Stimulated activated CD8-positive, alpha-beta memory T cell treated with anti-CD3 and anti-CD28 coated beads, Interleukin-12 subunit alpha, Interleukin-12 subunit beta, amount 100 ng/mL, for 24 hours (primary cell): ENCODE data around the gene SOX18.

Experiments
- DNase-seq: peaks from one replicate; pipeline ENCODE4 v3.0.0-alpha.2; 2020; ENCODE audit errors: extremely low read depth

SOX18 gene

DNA sequence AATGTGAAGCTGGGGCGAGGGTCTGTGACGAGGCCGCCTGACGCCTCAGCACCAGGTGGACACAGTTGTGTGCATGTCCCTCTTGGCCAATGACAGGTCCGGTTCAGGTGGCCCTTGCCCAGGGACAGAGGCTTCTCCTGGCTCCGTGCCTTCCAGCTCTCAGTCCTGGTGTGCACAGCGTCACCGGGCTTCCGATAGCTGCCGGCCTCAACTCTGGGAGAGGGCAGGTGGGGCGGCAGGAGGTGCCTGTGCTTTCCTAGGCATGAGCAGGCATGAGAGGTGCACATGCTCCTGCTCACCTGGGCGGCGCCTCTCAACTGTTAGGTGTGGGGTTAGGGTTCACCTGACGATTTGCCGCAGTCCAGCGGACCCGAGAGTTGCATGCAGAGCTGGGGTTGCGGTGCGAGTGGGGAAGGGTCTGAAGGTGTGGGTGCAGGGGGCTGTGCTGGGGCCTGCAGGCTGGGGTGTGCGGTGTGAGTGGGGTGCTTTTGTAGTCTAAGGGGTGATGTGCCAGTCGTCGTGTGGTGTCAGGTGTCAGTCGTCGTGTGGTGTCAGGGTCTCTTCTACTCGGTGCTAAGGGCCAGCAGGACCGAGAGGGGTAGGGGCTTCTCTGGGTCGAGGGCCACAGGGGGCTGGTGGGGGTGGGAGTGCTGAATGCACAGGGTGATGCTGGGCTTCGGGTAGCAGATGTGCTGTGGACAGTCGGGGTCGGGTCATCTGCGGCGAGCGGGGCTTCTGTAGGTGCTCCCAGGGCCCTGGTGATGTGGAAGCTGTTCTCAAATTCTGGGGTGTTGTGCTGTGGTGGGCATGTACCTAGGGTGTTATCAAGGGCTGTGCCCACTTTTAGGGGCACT, 3.8 kb upstream of the SOX18 start:
- DNase-seq, result no peak

DNA sequence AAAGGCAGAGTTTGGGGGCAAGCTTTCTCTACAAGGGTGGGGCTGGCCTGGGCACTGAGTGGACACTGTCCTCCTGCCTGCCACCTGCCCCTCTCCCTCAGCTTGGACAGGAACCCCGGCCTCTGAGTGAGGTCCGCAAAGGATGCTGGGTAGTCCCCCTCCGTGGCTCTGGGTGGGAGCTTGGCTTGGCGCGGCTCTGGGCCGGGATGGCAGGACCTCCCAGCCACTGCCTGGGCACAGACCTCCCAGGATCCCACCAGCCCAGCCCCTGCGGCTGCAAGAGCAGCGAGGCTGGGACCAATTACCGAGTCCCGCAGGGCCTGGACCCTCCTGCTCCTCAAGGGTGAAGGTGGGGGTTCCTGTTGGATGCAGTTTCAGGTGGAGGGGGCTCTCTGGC, 2.9 kb upstream of the SOX18 start:
- DNase-seq, result no peak

DNA sequence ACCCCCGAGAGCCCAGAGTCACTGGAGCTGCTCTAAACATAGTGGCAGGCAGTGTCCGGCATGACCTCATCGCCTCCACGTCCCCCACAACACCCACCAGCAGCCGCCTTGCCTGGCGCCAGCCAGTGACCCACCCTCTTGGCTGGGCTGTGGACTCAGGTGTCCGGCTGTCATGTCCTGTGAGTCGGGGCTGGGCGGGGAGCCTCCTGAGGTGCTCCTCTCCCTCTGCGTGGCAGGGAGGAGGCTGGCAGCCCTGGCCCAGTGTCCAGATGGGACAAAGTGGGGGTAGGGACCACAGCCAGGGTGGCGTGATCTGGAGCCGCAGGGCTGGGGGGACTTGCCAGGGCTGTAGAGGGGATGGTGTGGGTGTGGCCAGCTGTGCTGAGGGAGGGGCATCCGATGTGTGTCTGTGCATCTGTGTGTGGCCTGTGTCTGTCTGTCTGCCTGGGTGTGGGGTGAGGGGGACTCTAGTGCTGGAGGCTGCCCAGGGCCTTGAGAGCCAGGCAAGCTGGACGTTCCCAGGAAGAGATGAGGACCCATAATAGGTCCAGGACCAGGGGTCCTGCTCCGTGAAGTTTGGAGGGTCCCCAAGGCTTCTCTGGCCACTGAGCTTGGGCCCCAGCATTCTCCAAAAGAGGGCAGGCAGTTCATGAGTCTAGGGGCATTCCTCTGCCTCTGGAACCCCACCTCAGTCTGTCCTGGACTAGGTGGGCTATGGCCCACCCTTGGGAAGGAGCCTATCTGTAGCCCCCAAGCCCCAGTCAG, 2.3 kb upstream of the SOX18 start:
- no peak for DNase-seq

DNA sequence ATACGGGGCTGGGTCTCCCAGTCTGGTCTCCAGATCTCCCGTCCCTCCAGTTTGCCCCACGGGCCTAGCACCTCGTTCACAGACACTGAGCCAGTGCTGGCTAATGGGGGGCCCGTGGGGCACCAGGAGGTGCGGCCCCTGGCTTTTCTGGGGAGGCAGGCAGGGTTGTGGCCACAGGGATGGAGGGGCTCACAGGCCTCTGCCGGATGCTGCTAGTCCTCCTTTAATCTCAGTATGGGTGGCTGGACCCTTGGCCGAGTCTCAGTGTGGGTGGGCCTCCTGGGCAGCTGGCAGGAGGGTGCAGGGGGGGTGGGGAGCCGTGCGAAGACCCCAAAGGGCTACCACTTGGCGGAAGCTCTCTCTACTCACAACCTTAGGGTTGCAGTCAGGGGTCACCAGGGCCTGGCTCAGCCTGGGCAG, 1.6 kb upstream of the SOX18 start:
- DNase-seq, result no peak

DNA sequence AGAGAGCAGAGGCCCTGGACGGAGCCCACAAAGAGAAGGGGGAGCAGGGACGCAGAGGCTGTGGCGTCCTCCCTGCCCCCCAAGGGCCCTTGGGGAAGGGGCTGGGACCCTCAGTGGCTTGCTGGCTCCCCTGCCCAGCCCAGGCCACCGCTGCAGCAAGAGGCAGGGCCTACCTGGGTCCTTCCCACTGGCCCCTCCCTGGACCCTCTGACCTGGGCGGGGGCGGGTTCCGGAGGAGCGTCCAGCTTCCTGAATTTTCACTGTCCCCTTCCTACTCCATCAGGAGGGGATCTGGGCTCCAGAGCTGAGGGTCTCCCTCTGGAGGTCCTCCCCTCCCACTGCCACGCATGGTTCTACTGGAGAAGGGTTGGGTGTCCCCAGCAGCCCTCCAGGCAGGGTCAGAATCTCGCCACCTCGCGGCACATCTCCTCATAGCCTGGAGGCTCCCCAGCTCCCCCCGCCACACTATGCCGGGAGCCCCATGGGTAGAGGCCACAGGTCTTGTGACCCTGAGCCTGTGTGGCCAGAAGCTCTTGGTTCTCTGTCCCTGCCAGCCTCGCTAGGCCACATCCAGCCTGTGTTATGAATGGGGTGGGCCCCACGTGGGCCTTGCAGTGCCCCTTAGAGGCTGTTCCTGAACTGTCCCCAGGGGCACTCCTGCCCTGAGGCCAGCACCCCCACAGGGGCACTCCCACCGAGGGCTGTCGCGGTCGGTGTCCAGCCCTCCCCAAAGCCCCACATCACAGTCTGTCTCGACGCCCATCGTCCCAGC, 1.0 kb upstream of the SOX18 start:
- DNase-seq, result no peak

DNA sequence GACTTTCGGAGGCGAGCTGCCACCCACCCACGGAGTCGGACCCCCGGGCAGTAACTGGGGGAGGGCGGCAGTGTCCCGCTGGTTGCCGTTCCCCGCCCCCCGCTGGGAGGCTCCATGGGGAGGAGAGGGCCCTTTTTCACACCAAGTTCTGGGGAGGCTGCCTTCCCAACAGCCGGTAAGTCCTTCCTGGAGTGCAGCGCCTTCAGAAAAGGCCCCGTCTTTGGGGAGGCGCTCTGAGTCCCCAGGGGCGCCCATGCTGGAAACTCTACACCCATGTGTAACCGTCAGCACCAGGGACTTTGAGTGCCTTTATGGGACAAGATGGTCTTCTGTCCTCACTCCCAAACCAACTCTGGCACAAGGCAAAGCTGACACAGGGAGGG, 430 bp upstream of the SOX18 start:
- no peak for DNase-seq

DNA sequence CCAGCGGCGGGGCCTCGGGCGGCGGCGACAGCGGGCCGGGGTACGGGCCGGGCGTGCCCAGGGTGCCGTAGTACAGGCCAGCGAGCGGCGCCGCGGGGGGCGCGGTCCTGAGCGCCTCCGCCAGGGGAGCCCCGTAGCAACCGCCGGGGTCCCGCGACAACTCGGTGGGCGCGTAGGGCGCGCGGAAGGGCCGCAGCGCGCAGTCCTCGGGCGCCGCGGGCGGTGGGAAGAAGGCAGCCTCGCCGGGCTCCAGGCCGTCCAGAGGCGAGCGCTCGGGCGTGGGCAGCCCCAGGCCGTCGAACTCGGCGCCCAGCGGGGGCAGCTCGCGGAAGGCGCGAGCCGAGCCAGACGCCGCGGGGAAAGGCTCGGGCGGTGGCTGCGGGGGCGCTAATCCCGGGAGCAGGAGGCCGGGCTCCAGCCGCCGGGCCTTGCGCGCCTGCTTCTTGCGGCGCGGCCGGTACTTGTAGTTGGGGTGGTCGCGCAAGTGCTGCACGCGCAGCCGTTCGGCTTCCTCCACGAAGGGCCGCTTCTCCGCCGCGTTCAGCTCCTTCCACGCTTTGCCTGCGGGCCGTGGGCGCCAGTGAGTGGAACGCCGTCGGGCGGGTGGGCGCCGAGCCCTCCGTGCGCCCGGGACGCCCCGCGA, 916 bp downstream of the SOX18 start:
- no peak for DNase-seq

DNA sequence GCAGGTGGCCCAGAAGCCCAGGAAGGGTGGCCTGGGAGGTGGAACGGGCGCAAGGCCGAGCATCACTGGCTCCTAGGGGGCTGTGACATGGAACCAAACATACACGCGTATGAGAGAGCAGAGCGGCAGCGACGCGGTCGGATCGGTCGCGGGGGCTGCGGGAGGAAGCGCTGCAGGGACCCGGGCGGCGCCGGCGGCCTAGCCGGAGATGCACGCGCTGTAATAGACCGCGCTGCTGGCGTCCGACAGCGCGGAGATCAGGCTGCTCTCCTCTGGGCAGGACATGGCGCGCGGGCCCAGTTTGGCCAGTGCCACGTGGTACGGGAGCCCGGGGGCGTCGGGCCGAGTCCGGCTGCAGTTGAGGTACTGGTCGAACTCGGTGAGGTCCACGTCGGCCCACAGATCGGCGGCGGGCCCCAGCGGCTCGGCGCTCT, 1.5 kb downstream of the SOX18 start:
- DNase-seq, result no peak

DNA sequence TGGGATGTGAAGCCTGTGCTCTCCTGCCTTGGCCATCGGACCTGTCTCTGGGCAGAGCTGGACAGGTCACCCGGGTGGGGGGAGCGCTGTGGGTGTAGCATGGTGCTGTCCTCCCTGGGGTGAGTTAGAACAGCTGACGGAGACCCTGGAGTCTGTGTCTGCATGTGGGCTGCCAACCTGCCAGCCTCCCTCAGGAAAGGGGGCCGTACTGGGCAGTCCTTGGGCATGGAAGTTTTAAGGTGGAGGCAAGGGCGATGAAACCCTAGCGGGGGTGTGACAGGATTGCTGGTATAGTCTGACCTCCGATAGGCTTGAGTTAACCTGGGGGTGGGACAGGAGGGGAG, 2.4 kb downstream of the SOX18 start:
- no peak for DNase-seq

DNA sequence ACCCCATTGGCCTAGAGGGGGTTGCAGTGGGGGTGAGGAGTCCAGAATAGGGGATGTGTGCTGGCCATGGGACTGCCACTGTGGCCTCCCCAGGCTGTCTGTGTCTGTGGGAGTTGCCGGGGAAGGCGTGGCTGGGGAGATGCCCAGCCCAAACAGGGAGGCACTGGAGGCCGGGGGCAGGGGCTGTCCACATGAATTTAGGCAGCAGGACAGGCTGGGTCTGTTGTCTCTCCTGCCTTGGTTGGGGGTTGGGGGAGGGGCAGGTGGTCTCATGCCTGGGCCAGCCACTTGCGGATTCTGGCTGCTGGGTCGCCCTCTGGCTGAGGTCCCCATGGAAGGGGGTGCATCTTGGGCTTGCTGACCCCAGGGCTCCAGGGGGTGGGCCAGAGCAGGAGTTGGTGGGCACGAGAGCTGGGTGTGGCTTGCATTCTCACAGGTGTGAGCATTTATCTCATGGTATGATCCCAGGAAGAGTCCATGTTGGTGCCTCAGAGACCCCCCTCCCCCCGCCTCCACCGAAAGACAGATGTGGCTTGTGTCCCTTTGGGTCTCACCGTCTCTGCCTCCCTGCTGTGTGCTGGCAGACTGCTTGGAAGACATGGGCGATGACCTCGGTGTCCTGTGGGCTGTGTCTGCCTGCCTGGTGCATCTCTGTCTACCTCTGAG, 4.0 kb downstream of the SOX18 start:
- no peak for DNase-seq

DNA sequence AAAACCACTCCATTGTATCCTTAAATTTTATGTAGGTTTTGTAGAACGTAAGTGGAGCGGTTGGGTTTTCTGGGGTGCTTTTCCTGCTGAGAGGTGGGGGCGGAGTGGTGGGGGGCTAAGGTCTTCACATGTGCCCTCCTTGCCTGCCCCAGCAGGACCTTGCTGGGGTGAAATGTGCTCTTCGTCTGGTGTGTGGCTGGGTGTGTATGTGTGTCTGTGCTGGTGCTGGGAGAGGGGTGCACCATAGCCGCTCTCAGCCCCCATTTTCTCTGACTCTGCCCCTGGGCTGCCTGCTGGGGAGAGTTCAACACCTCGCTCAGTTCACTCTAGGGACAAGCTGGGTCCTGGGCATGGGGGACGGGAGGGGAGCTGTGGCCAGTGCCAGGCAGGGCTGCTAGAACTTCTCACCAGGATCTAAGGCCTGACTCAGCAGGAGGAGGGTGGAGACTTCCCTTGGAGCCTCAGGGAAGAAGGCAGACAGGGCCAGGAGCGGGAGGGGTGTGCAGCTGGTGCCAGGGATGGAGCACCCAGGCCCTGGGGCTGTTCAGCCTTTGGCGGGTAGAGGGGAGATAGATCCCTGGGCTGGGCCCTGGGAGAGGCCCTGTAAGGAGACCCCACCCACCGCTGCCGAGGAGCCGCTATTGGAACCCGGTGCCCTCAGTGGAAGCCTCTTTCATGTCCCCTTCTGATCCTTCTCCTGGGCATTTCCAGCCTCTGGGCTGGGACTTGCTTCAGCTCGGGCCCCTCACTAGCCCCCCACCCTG, 4.8 kb downstream of the SOX18 start:
- DNase-seq, result no peak

DNA sequence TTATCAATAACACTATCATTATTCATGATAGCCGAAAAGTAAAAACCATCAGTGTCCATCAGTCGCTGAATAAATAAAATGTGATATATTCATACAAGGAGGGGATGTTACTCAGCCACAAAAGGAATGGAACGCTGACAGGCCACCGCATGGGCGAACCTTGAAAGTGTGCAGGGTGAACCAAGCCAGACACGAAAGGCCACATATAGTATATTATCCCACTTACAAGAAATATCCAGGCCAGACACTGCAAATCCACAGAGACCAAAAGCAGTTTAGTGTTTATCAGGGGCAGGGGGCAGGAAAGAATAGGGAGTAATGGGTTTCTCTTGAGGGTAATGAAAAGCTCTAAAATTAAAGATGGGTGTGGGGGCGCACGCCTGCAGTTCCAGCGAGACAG, 5.7 kb downstream of the SOX18 start:
- no peak for DNase-seq

DNA sequence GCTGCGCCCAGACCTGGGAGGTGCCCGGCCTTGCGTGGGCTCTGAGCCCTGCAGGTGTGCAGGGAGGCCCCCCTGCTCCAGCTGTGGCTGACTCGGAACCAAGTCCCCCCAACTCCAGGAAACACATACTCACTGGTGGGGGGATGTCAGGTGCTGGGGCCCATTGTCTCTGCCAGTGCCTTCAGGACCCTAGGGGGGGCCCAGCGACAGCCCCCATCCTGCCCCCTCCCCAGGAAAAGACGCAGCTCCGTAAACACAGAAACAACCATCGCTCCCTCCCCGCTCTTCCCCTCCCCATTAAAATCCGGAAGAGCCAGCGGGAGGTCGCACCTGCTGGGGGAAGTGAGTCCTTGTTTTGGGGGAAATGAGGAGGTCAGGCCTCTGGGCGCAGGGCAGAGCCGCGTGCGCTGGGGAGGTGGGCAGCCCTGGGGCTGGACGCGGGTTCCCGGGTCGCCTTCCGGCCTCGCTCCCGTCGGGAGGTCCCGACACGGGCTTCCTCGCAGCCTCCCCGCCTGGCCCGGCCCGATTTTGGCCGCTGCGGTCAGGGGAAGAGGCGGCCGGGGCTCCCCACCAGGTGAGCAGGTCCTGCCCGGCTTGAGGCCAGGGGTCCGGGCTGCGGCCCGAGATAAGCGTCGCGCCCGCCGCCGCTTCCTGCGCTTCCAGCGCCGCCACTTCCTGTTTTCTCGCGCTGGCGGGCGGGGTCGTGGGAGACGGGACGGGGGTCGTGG, 7.2 kb downstream of the SOX18 start:
- no peak for DNase-seq

DNA sequence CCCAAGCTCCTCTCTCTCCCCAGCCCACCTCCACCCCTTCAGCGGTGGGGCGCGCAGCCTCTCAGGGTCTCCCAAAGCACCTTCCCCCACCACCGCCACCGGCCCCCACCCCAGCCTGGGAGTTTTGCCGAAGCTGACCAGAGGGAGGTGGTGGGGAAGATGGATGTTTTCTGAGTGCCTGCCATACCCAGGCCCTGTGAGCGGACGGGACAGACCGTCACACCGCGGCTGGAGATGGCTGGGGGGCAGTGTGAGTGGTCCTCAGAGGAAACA, 7.7 kb downstream of the SOX18 start:
- no peak for DNase-seq

DNA sequence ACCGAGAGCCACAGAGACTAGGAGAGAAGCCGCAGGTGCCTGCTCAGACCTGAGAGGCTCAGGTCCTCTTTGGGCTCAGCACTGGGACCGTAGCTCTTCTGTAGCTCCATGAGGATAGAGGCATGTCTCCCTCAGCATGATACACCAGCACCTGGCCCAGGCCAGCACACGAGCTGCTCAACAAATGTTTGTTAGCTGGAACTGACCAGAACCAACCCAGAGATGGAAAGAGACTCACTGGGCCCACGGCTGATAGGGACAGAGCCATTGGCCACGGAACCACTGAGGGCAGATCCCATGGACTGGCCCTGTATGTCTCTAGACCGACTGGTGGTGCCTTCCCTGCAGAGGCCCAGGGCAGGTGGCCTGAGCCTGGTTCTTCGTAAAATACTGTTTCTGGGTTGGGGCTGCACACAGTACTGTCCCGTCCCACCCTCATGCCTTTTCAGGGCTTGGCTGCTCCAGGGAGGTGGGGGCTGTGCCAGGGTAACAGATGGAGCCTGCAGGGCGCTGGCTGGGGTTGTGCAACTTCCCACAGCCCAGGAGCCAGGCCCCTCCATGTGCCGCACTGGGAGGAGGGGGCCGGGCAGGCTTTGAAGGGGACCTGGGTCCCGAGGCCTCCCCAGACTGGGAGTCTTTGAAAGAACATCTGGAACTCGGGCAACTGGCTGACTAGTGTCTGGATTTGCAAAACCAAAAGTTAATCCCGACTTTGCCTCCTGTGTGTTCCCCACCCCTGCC, 8.2 kb downstream of the SOX18 start:
- no peak for DNase-seq

DNA sequence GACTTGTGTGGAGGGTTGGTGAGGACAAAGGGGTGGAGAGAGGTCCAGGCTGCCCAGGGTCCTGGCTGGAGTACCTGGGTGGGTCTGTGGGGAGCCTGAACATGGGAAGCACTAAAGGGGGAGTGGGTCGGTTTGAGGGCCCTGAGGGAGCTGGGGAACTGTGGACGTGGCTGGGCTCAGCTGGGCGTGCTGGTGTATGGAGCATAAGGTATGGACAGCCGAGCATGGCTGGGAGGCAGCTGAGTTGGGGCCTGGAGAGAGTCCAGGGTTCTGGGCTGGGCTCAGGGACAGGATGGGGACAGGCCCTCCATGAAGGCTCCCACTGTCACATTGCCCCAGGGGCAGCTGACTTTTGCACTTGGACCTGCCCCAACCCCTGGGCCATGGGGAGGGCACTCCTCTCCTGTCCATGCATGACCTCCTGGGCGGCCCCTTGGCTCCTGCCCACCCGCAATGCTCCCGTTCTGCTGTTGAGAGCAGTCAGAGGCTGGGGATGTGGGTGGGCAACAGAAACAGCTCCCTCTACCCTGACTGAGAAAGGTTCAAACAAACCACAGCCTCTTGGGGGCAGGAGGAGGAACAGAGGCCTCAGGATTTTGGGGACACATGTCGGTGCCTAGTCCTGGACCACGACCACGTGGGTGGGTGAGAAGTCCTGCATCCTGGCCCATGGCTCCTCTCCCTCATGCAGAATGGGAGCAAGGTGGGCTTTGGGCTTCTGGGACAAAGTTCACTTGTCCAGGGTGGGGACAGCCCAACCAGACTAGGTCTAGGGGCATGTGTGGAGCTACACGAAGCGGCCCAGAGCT, 9.0 kb downstream of the SOX18 start:
- DNase-seq, result no peak

DNA sequence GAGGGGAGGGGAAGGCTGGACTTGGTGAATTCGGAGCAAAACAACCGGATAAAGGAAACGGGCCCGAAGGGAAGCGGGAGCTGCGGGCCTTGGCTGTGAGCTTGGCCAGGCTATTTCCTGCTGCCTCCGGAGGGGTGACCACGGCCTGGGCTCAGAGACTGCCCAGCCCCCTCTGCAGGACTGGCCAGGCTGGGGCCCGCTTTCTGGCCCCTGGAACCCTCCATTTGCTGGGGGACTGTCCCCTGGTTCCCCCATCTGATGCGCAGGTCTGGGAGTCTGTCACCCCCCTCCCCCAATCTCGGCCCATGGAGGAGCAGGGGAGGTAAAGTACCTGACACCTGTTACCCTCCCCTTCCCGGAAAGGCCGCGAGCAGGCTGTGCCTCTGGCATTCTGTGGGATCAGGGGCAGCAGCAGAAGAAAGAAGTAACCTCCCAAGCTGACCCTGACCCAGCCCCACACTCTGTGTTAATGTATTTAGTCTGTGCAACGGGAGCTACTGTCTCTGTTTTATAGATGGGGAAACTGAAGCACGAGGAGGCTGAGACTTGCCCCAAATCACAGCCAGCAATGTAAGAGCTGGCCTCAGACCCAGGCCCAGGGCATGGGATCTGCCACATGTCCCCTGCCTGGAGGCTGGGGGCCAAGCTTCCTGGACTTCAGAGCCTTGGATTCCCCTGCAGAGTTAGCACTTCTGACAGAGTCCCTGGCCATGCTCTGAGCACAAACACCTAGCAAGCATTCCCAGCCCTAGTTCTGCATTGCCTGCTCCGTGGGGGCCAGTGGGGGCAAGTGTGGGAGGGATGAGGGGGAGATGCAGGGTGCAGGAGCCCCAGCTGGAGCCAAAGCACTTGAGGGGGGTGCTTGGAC, 9.9 kb downstream of the SOX18 start:
- no peak for DNase-seq
